Endodermal cell (in vitro differentiated cells): ENCODE measurements around the gene RS1. TPM values are rescaled to one million over a fixed set of nuclear protein-coding genes. Genes with fewer than 3 reads are reported as not detected.

Source experiments
- DNase-seq: peaks from one replicate; pipeline ENCODE4 v3.0.0-alpha.2; 2017
- H3K27ac ChIP-seq: 2 replicates; pipeline ENCODE4 v1.5.1; 2013; ENCODE audit warnings: mild to moderate bottlenecking, low read depth, low read length, moderate library complexity
- H3K27me3 ChIP-seq: 2 replicates; pipeline ENCODE4 v1.6.1; 2013; ENCODE audit warnings: mild to moderate bottlenecking, low read length, moderate library complexity; ENCODE audit not compliant: insufficient read depth, control insufficient read depth, poor library complexity, severe bottlenecking
- H3K36me3 ChIP-seq: 2 replicates; pipeline ENCODE4 v1.7.0; 2013; ENCODE audit warnings: mild to moderate bottlenecking, low read length, moderate library complexity; ENCODE audit not compliant: control insufficient read depth, insufficient read depth
- H3K4me1 ChIP-seq: one replicate; pipeline ENCODE4 v1.7.0; 2013; ENCODE audit warnings: low read length; ENCODE audit not compliant: control insufficient read depth, insufficient read depth
- H3K4me3 ChIP-seq: 2 replicates; pipeline ENCODE4 v1.5.1; 2013; ENCODE audit warnings: mild to moderate bottlenecking, low read length, moderate library complexity
- H3K9ac ChIP-seq: 2 replicates; pipeline ENCODE4 v1.6.1; 2013; ENCODE audit warnings: mild to moderate bottlenecking, low read length, moderate library complexity; ENCODE audit not compliant: poor library complexity, severe bottlenecking; ENCODE audit errors: extremely low read depth
- H3K9me3 ChIP-seq: 2 replicates; pipeline ENCODE4 v1.6.1; 2013; ENCODE audit warnings: mild to moderate bottlenecking, low read length, moderate library complexity; ENCODE audit not compliant: control insufficient read depth
- H3K27ac Mint-ChIP-seq: 2 replicates; pipeline ENCODE4 v1.8.0; 2020; ENCODE audit warnings: mixed read lengths
- H3K27me3 Mint-ChIP-seq: 2 replicates; pipeline ENCODE4 v1.8.0; 2021; ENCODE audit warnings: mild to moderate bottlenecking, mixed read lengths; ENCODE audit not compliant: insufficient read depth
- H3K36me3 Mint-ChIP-seq: 2 replicates; pipeline ENCODE4 v1.8.0; 2020; ENCODE audit warnings: low read depth, mixed read lengths
- H3K4me1 Mint-ChIP-seq: 2 replicates; pipeline ENCODE4 v1.8.0; 2020; ENCODE audit warnings: mixed read lengths
- H3K4me3 Mint-ChIP-seq: 2 replicates; pipeline ENCODE4 v1.8.0; 2020; ENCODE audit warnings: mild to moderate bottlenecking, moderate library complexity, mixed read lengths
- H3K9me3 Mint-ChIP-seq: 2 replicates; pipeline ENCODE4 v1.8.0; 2020; ENCODE audit warnings: mild to moderate bottlenecking, mixed read lengths
- WGBS, 2 experiments: methylation state at CpG; one replicate each; pipeline versions ENCODE4 v1.1.5 to v1.1.7; 2013; ENCODE audit warnings: missing lambda C conversion rate in 2 of 2, mixed read lengths in 1 of 2; ENCODE audit not compliant: insufficient coverage in 1 of 2, insufficient read length in 1 of 2; 5-methylcytosine and 5-hydroxymethylcytosine counted together
- total RNA-seq, 2 donors: library from RNA; stranded (reverse); fragmentation: NEBNext Ultra II Directional in 1 of 2; extraction: Animal tissue kit (Norgen Biotek cat#: 25700) in 1 of 2; gene quantifications; 2 replicates in 1 of 2; 3 replicates in 1 of 2; pipeline ENCODE4 v1.2.1, GENCODE V29; 2021
- TF ChIP-seq, protein P1 (sequence below): fragments of 200-600 bp; sonication (generic); conservative IDR thresholded peaks from 2 replicates; pipeline ENCODE4 v1.5.0; 2021; ENCODE audit warnings: antibody characterized with exemption, mild to moderate bottlenecking

The RS1 gene
- total RNA-seq, 2 donors from 2014 or later = not detected

DNA sequence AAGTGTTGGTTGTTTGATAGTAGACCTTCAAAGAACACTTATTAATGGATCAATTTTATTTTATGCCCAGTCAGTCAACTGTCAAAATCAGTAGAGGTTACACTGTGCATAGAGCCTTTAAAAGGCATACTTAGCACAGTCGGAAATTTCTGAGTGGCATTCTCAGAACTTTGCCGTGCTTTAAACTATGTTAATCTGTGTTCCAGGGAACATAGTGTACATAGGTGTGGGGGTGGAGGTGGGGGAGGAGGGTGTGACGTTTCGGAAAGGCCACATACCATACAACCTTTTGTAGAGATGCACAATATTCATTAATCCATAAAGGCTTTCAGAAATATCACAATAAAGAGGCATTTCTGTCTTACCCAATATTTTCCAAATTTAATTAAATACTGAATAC lies 75.8 kb downstream of the RS1 start:
- Mint-ChIP-seq H3K36me3 (peaks cover 12% of the 10 kb centered on the region), H3K9me3 (peaks cover 27% of the 10 kb centered on the region), H3K4me3 (no peak overlapping the region), H3K27me3 (no peaks in the 10 kb centered on the region), H3K27ac (no peak overlapping the region), H3K4me1 (no peaks in the 10 kb centered on the region)
- H3K36me3 ChIP-seq = no peaks in the 10 kb centered on the region
- no peaks in the 10 kb centered on the region for H3K9me3 ChIP-seq
- H3K27me3 ChIP-seq = no peaks in the 10 kb centered on the region
- H3K27ac ChIP-seq = no peak overlapping the region
- TF ChIP-seq, protein P1, sequence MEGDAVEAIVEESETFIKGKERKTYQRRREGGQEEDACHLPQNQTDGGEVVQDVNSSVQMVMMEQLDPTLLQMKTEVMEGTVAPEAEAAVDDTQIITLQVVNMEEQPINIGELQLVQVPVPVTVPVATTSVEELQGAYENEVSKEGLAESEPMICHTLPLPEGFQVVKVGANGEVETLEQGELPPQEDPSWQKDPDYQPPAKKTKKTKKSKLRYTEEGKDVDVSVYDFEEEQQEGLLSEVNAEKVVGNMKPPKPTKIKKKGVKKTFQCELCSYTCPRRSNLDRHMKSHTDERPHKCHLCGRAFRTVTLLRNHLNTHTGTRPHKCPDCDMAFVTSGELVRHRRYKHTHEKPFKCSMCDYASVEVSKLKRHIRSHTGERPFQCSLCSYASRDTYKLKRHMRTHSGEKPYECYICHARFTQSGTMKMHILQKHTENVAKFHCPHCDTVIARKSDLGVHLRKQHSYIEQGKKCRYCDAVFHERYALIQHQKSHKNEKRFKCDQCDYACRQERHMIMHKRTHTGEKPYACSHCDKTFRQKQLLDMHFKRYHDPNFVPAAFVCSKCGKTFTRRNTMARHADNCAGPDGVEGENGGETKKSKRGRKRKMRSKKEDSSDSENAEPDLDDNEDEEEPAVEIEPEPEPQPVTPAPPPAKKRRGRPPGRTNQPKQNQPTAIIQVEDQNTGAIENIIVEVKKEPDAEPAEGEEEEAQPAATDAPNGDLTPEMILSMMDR = no peak
- WGBS, 2 experiments = 100% methylated on average over 2 of the region's 4 CpGs; no CpG with 5 or more reads in 1 of the 2 experiments
- no peak for DNase-seq
- no peak overlapping the region for H3K9ac ChIP-seq
- H3K4me1 ChIP-seq = no peaks in the 10 kb centered on the region
- H3K4me3 ChIP-seq = no peak overlapping the region

DNA sequence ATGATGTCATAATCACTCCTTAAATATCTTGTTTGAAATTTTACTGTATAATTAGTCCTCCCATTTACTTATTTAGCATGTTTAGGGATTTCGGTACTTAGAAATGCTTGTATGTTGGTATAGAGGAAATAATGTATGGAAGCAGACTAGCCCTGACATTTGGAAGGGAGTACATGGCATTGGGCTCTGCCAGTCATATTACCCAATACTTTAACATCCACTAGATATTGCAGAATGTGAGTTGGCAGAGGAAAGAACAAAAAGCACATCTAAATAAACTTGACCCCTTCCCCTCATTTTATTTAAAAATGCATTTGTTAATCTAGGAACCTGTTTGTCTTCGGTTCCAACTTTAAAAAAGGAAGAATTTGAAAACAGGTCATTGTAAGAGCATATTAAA lies 77.8 kb downstream of the RS1 start:
- no peaks in the 10 kb centered on the region for H3K36me3 ChIP-seq
- no peak for DNase-seq
- Mint-ChIP-seq H3K36me3 (peaks cover 20% of the 10 kb centered on the region), H3K27me3 (no peaks in the 10 kb centered on the region), H3K27ac (no peak overlapping the region), H3K9me3 (peaks cover 32% of the 10 kb centered on the region), H3K4me3 (no peak overlapping the region), H3K4me1 (no peaks in the 10 kb centered on the region)
- H3K4me1 ChIP-seq = no peaks in the 10 kb centered on the region
- H3K27ac ChIP-seq = no peak overlapping the region
- no peaks in the 10 kb centered on the region for H3K27me3 ChIP-seq
- TF ChIP-seq, protein P1 = no peak
- WGBS, 2 experiments = 71% methylated on average over 1 of the region's 2 CpGs; no CpG with 5 or more reads in 1 of the 2 experiments
- H3K9me3 ChIP-seq = no peaks in the 10 kb centered on the region
- H3K4me3 ChIP-seq = no peak overlapping the region
- no peak overlapping the region for H3K9ac ChIP-seq

DNA sequence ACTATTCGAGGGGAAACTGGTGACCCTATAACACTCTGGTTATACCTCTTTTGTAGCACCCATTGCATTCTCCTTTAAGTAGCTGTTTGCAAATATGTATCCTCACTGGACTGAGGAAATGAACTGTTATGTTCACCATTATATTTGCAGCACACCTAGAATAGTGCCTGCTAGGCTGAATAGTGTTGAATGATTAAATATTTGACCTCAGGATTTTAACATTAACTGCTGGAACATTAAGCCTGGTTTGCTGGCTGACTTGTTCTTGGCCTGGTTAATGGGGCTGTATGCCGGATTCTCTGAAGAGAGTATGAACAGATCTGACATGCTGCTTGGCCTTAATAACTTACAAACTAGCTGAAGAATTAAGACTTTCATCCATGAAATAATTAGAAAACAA lies 80.1 kb downstream of the RS1 start:
- Histone ChIP-seq H3K9ac (no peak overlapping the region), H3K4me1 (no peaks in the 10 kb centered on the region), H3K27me3 (no peaks in the 10 kb centered on the region), H3K27ac (no peak overlapping the region), H3K4me3 (no peak overlapping the region), H3K36me3 (peaks cover 10% of the 10 kb centered on the region), H3K9me3 (no peaks in the 10 kb centered on the region)
- no peak for DNase-seq
- H3K27me3 Mint-ChIP-seq = no peaks in the 10 kb centered on the region
- H3K9me3 Mint-ChIP-seq = peaks cover 31% of the 10 kb centered on the region
- peaks cover 23% of the 10 kb centered on the region for H3K36me3 Mint-ChIP-seq
- H3K4me1 Mint-ChIP-seq = no peaks in the 10 kb centered on the region
- H3K27ac Mint-ChIP-seq = no peak overlapping the region
- TF ChIP-seq, protein P1 = no peak
- H3K4me3 Mint-ChIP-seq = no peak overlapping the region
- WGBS, 2 experiments = 95 to 100% methylated on average over 1 to 2 of the region's 2 CpGs

Other genes with a start within 250 kb of the RS1 start
- gene CDKL5, start 246.5 kb downstream of the RS1 start, total RNA-seq = 10 to 100 TPM; 18.2 to 19.3 TPM
- 1 to 10 TPM in 1 of 2 donors, under 1 TPM in 1; 0.81 to 4.4 TPM for gene PPEF1, start 35.5 kb upstream of the RS1 start, total RNA-seq